GM12874 (cell line): ENCODE results near the gene P2RX6.
A peak's percentile ranks its signal among the peaks of the same experiment; 100 is the strongest.

ENCODE experiments used
- TF ChIP-seq, protein P1 (sequence below): IDR thresholded peaks from 2 replicates; pipeline ENCODE4 v1.5.1; 2011; ENCODE audit warnings: low read depth, mild to moderate bottlenecking, control low read depth, low read length, moderate library complexity; ENCODE audit not compliant: insufficient read depth

The P2RX6 gene

DNA sequence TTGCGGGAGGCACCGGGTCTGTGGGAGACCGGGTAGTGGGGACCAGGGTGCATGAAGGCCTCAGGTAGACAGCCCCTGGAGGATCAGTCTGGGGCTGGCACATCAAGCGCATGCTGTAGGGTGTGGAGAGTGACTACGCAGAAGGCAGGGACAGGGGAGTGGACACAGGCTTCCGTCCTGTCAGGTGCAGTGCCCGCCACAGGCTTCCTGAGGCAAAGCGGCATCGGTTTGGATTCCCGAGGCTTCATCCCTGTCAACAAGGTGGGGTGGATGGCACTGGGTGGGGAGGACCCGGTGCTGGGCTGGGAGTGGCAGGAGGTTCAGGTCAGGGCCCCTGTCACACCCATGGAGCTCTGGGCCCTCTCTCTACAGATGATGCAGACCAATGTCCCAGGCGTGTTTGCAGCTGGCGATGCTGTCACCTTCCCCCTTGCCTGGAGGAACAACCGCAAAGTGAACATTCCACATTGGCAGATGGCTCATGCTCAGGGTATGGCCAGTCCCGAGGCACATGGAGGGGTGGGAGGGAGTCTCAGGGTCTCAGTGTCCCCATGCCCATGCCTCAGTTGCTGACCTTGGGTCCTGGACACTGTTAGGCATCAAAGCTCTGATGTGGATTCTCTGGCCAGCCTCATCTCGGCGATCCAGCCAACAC lies 37.3 kb upstream of the P2RX6 start:
- TF ChIP-seq, protein P1, sequence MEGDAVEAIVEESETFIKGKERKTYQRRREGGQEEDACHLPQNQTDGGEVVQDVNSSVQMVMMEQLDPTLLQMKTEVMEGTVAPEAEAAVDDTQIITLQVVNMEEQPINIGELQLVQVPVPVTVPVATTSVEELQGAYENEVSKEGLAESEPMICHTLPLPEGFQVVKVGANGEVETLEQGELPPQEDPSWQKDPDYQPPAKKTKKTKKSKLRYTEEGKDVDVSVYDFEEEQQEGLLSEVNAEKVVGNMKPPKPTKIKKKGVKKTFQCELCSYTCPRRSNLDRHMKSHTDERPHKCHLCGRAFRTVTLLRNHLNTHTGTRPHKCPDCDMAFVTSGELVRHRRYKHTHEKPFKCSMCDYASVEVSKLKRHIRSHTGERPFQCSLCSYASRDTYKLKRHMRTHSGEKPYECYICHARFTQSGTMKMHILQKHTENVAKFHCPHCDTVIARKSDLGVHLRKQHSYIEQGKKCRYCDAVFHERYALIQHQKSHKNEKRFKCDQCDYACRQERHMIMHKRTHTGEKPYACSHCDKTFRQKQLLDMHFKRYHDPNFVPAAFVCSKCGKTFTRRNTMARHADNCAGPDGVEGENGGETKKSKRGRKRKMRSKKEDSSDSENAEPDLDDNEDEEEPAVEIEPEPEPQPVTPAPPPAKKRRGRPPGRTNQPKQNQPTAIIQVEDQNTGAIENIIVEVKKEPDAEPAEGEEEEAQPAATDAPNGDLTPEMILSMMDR: no peak

DNA sequence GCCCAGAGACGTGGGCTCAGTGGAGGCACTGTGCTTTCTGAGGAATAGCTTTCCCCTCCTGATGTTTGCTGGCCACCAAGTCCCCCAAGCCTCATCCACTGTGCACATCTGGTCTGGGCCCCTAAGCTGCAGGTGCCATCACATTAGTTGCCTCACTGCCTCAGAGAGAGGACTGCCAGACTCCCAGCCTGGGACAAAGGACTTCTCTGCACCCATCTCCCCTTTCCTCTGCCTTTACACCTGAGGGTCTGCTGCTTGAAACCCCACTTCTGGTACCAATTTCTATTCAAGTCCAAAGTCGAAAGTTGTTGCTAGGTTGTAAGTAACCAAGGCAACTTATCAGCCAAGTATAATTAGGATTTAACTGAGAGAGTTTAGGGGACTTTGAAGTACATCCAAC lies 36.5 kb upstream of the P2RX6 start:
- TF ChIP-seq, protein P1: no peak

DNA sequence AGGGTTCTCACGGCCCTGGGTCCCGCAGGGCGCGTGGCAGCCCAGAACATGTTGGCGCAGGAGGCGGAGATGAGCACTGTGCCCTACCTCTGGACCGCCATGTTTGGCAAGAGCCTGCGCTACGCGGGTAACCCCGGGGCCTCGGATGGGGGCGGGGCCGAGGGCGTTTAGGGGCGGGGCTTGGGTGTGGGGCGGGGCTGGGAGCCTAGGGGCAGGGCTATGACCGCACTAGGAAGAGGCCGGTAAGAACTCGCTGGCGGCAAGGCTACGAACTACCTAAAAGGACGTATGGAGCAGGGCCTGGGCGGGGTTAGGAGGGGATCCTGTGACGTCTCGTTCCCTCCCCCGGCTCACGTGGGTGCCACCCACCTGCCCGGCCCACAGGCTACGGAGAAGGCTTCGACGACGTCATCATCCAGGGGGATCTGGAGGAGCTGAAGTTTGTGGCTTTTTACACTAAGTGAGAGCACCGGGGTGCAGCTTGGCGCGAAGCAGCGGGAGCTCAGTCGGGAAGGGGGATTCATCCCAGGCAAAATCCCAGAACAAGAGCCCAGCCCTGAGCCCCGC lies 35.6 kb upstream of the P2RX6 start:
- TF ChIP-seq, protein P1: no peak

DNA sequence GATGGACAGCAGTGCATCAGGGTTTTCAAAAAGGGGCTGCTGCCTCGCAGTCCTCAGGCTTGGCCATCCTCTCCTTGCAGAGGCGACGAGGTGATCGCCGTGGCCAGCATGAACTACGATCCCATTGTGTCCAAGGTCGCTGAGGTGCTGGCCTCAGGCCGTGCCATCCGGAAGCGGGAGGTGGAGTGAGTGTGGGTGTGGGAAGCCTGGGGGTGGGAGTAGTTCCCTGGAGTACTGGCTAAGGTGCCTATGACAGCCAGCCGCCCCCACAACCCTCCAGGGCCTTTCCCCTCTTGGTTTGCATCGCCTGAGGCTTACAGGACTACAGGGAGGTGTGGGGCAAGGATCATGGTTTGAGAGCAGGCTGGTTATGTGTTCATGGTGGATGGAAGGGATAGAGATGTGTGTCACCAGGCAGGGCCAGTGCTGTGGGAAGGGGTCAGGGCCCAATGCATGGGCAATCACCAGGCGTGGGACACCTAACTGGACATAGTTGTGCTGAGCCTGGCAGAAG lies 35.0 kb upstream of the P2RX6 start:
- TF ChIP-seq, protein P1: no peak

DNA sequence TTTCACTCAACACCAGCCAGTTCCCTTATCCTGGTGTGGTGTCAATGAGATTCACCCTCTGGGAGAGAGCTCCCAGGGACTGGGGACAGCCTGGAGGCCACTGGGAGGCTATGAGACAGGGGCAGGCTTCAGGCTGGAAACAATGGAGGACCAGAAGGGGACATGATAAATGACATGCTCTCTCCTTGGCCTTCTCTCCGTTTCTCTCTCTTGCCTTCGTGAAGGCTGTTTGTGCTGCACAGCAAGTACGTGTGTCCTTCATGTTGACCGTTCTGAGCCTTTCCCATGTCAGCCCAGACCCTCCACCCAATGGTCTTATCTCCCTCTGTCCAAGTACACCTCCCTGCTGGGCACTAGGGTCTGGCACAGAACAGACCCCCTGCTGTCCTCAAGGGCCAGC lies 34.4 kb upstream of the P2RX6 start:
- TF ChIP-seq, protein P1: no peak

DNA sequence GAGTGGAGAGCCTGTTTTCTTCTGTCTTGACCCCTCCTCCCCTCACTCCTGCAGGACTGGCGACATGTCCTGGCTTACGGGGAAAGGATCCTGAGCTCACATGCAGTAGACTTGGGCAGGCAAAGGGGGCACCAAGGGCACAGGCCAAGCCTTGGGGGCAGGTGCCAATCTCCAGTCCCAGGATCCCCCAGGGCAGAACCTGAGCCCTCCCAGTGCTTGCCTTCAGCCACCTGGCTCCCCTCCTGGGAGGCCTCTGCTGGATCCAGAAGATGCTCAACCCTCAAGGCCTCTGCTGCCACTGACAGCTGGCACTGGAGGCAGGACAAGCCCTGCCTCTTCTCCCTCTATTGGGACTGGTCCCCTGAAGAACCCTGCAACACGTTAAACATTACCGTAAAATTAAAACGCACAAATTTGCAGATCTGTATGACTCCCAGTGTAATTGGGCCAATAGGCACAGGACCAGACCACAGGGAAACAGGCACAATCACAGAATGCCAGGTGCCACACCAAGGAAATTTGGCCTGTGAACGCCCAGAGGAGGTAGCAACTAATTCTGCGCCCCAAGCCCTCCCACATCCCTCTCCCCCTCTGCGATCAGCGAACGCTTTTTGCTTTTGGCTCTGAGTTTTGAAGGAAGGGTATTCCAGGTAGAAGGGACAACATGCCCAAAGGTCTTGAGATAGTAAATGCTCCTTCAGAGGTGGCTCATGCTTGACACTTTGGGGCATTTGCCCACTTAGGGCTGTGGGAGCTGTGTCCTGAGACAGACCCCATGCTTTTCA lies 33.8 kb upstream of the P2RX6 start:
- TF ChIP-seq, protein P1: no peak

DNA sequence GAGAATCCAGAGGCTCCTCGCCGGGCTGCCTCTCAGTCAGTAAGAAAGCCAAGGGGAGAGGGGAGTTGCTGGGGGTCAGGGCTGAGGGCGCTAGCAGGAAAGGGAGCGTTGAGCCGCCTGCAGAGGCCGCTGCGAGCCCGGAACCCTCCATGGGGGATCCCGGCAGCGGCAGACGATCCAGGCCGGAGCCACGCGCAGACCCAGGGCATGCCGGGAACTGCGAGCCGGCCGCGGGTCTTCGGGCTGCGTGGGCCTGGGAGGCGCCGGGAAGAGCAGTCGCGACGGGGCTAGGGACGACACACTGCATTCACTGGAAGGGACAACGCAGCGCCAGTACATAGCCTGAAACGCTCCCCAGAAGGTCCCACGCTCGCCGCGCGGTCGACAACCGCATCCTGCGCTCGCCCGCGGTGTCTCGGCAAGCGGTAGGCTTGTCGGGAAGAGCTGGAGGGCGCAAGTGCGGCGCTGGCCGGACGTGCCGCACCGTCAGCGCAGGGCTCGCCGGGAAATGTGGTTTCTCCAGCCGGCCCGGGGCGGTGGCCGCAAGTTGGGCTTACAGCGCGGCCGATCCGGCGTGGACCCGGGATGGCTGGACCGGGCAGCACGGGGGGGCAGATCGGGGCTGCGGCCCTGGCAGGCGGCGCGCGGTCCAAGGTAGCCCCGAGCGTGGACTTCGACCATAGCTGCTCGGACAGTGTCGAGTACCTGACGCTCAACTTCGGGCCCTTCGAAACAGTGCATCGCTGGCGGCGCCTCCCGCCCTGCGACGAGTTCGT lies 33.0 kb upstream of the P2RX6 start, which contains the start of gene LZTR1:
Gene LZTR1 (plus strand): TSS at position 511 of the 776 bp plus-strand sequence. CDS start 75 bp downstream, at position 586.
- TF ChIP-seq, protein P1: peak; percentile 68
